T-cell (primary cell): Measurements from ENCODE around the gene PRR5L. TPM values are rescaled to one million over a fixed set of nuclear protein-coding genes. Genes with fewer than 3 reads are reported as not detected.

Source experiments
- ATAC-seq, 4 experiments: fragments of 200-7000 bp in 3 of 4; fragments of 150-1000 bp in 1 of 4; cut with Tn5 transposase; replicated peaks in 1 of 4; 1 replicate in 3 of 4; 2 replicates in 1 of 4; pipeline ENCODE4 v1.10.0; 2021; ENCODE audit warnings: moderate library complexity in 3 of 4, mild to moderate bottlenecking in 2 of 4, moderate number of reproducible peaks in 1 of 4
- CTCF ChIA-PET, 2 donors: fragments of 300-600 bp; sonication (Branson Sonifier 250); formaldehyde crosslinking; loops; one replicate each; lab custom pipeline; 2022; ENCODE audit warnings: antibody characterized with exemption in 2 of 2; lab: Charles Lee
- POLR2A ChIA-PET, 2 donors: fragments of 300-600 bp; sonication (Branson Sonifier 250); formaldehyde crosslinking; loops; one replicate each; lab custom pipeline; 2022; ENCODE audit warnings: antibody characterized with exemption in 2 of 2; lab: Charles Lee
- DNase-seq, 35 experiments: peaks; one replicate each; pipeline versions ENCODE4 v3.0.0 to v3.0.0-alpha.2; 2013 to 2023
- H3K27ac ChIP-seq: one replicate; pipeline ENCODE4 v1.5.1; 2013; ENCODE audit warnings: low read length
- H3K27me3 ChIP-seq, 2 experiments: replicated peaks in 1 of 2; 1 replicate in 1 of 2; 2 replicates in 1 of 2; pipeline versions ENCODE4 v1.6.1 to v1.7.0; 2013; ENCODE audit warnings: low read length in 1 of 2, mixed read lengths in 1 of 2; ENCODE audit not compliant: control insufficient read depth in 2 of 2, insufficient read depth in 2 of 2; ENCODE audit errors: extremely low read depth in 1 of 2
- H3K36me3 ChIP-seq, 2 donors: 1 replicate in 1 of 2; 2 replicates in 1 of 2; pipeline versions ENCODE4 v1.6.1 to v1.7.0; 2013; ENCODE audit warnings: low read length in 1 of 2; ENCODE audit not compliant: control insufficient read depth in 2 of 2, insufficient read depth in 1 of 2; ENCODE audit errors: extremely low read depth in 1 of 2
- H3K4me1 ChIP-seq, 2 experiments: 1 replicate in 1 of 2; 2 replicates in 1 of 2; pipeline versions ENCODE4 v1.6.1 to v1.7.0; 2013; ENCODE audit warnings: low read length in 2 of 2, mixed read lengths in 1 of 2; ENCODE audit not compliant: insufficient read depth in 2 of 2, control insufficient read depth in 1 of 2; ENCODE audit errors: extremely low read depth in 1 of 2
- H3K4me3 ChIP-seq, 2 donors: 1 replicate in 1 of 2; 2 replicates in 1 of 2; pipeline versions ENCODE4 v1.5.1 to v1.7.0; 2013; ENCODE audit warnings: mild to moderate bottlenecking in 2 of 2, low read length in 1 of 2, moderate library complexity in 1 of 2; ENCODE audit not compliant: control insufficient read depth in 1 of 2; ENCODE audit errors: extremely low read depth in 1 of 2
- H3K9me3 ChIP-seq: 2 replicates; pipeline ENCODE4 v1.7.0; 2013
- H3K27ac Mint-ChIP-seq, 2 donors: one replicate each; pipeline ENCODE4 v1.8.0; 2020 to 2021; ENCODE audit warnings: mild to moderate bottlenecking in 2 of 2, mixed read lengths in 2 of 2
- H3K27me3 Mint-ChIP-seq, 2 donors: one replicate each; pipeline ENCODE4 v1.8.0; 2021 to 2022; ENCODE audit warnings: mixed read lengths in 2 of 2
- H3K36me3 Mint-ChIP-seq: one replicate; pipeline ENCODE4 v1.8.0; 2021; ENCODE audit warnings: mixed read lengths
- H3K4me1 Mint-ChIP-seq, 3 donors: one replicate each; pipeline ENCODE4 v1.8.0; 2020 to 2022; ENCODE audit warnings: mixed read lengths in 3 of 3, mild to moderate bottlenecking in 1 of 3
- H3K4me3 Mint-ChIP-seq, 3 donors: one replicate each; pipeline ENCODE4 v1.8.0; 2020 to 2022; ENCODE audit warnings: mild to moderate bottlenecking in 3 of 3, mixed read lengths in 3 of 3, moderate library complexity in 3 of 3
- H3K9me3 Mint-ChIP-seq, 3 donors: one replicate each; pipeline ENCODE4 v1.8.0; 2020 to 2022; ENCODE audit warnings: mixed read lengths in 3 of 3
- WGBS: methylation state at CpG from one replicate; pipeline ENCODE4 v1.1.5; 2013; ENCODE audit warnings: missing lambda C conversion rate; ENCODE audit not compliant: insufficient coverage; 5-methylcytosine and 5-hydroxymethylcytosine counted together
- total RNA-seq, 35 experiments: library from RNA in 6 of 35; stranded (reverse) in 6 of 35; fragments of 120-200 nt in 1 of 35; gene quantifications; one replicate each; pipeline versions ENCODE4 v1.2.1 to v1.2.4 and lab custom pipeline; 2013 to 2026

The PRR5L gene
- total RNA-seq, 5 donors from 2014 or later (not counting 1 experiment from before 2014, with no cell fraction given), result 22.3 to 64.0 (median 31.3) TPM

GRCh38 chr11:36400766-36401455 is 104.8 kb downstream of the PRR5L start:
- Mint-ChIP-seq H3K9me3 (no peaks in the 10 kb centered on the region), H3K4me1 (peaks cover 13 to 37% (median 15%) of the 10 kb centered on the region in 3 donors), H3K27me3 (no peaks in the 10 kb centered on the region), H3K4me3 (peak overlapping the region in 2 of 3 donors; percentile 13 to 48), H3K27ac (peak overlapping the region; percentile 55 to 71), H3K36me3 (peaks cover 22% of the 10 kb centered on the region)
- Histone ChIP-seq H3K27ac (peak overlapping the region; percentile 17), H3K27me3 (peaks cover 0 to 5% of the 10 kb centered on the region in 2 experiments), H3K4me3 (no peak overlapping the region), H3K36me3 (peaks cover 0 to 71% of the 10 kb centered on the region in 2 donors), H3K9me3 (no peaks in the 10 kb centered on the region), H3K4me1 (peaks cover 0 to 40% of the 10 kb centered on the region in 2 experiments)
- ChIA-PET POLR2A (interaction anchor here in 1 of 2 donors (0.6 kb wide), 1 partner anchor 55 kb away, joined by 3 read pairs; no protein-coding TSS in a partner anchor), CTCF (no interaction called here)
- DNase-seq (no peak), ATAC-seq (peak in 2 of 4 experiments; percentile 34 to 56)
- 51% methylated on average over 16 of the region's 21 CpGs for whole genome bisulfite sequencing

DNA sequence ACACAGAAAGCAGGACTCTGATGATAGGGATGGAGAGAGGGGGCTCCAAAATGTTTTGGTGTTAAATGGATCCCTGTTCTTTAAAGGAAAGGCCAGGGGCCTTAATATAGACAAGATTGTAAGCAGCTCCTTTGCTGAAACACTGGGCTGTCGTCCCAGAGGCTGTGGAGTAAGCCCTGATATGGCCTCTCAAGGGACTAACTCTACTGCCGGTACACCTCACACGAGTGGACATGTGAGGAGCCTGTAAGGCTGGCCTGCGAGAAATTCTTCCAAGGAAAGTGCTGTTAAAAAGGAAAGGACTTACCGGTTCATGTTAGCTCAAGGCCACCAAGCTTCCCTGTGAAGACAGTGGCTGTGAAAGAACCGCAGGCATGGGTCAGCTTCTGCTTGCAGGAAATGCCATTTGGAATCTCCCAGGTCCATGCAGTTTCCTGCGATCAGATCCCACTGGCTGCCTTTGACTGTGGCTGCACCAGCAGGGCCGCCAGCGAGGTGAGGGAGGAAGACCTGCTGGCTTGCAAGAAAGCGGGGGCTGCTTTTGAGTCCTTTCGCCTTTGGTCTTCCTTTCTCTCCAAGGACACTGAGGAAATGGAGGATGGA is 106.6 kb downstream of the PRR5L start:
- Mint-ChIP-seq H3K27me3 (no peaks in the 10 kb centered on the region), H3K4me1 (peaks cover 13 to 53% (median 18%) of the 10 kb centered on the region in 3 donors), H3K9me3 (no peaks in the 10 kb centered on the region), H3K4me3 (no peak overlapping the region), H3K36me3 (peaks cover 22% of the 10 kb centered on the region), H3K27ac (peak overlapping the region; percentile 22 to 49)
- WGBS, result 93% methylated on average over 7 of the region's 11 CpGs
- peaks cover 0 to 64% of the 10 kb centered on the region in 2 donors for H3K36me3 ChIP-seq
- ATAC-seq (no peak), DNase-seq (no peak)
- H3K27ac ChIP-seq, result no peak overlapping the region
- POLR2A ChIA-PET, result no interaction called here
- H3K27me3 ChIP-seq, result peaks cover 0 to 4% of the 10 kb centered on the region in 2 experiments
- peaks cover 0 to 38% of the 10 kb centered on the region in 2 experiments for H3K4me1 ChIP-seq
- H3K9me3 ChIP-seq, result no peaks in the 10 kb centered on the region
- CTCF ChIA-PET, result no interaction called here
- H3K4me3 ChIP-seq, result no peak overlapping the region

- Histone ChIP-seq H3K27me3 (peaks cover 0 to 4% of the 10 kb centered on the region in 2 experiments), H3K36me3 (peaks cover 0 to 54% of the 10 kb centered on the region in 2 donors), H3K4me1 (peaks cover 1 to 39% of the 10 kb centered on the region in 2 experiments), H3K4me3 (no peak overlapping the region), H3K27ac (no peak overlapping the region), H3K9me3 (no peaks in the 10 kb centered on the region)
- ATAC-seq (no peak), DNase-seq (no peak)
- no peak overlapping the region for H3K4me3 Mint-ChIP-seq
- no peaks in the 10 kb centered on the region for H3K27me3 Mint-ChIP-seq
- ChIA-PET POLR2A (no interaction called here), CTCF (no interaction called here)
- peaks cover 16 to 62% (median 26%) of the 10 kb centered on the region in 3 donors for H3K4me1 Mint-ChIP-seq
- no CpG with 5 or more reads among the region's 1 CpG for WGBS
- H3K9me3 Mint-ChIP-seq, result no peaks in the 10 kb centered on the region
- peaks cover 22% of the 10 kb centered on the region for H3K36me3 Mint-ChIP-seq
- peak overlapping the region in 1 of 2 donors; percentile 24 for H3K27ac Mint-ChIP-seq
Measured at GRCh38 chr11:36403661-36404060, 107.6 kb downstream of the PRR5L start.

GRCh38 chr11:36404831-36405230 is 108.7 kb downstream of the PRR5L start:
- CTCF ChIA-PET, result interaction anchor here in 1 of 2 donors (1.0 kb wide), 1 partner anchor 88 kb away, joined by 8 read pairs; no protein-coding TSS in a partner anchor
- peaks cover 20% of the 10 kb centered on the region for H3K36me3 Mint-ChIP-seq
- Histone ChIP-seq H3K4me3 (no peak overlapping the region), H3K9me3 (no peaks in the 10 kb centered on the region), H3K27ac (no peak overlapping the region), H3K4me1 (peaks cover 9 to 42% of the 10 kb centered on the region in 2 experiments), H3K27me3 (peaks cover 0 to 4% of the 10 kb centered on the region in 2 experiments), H3K36me3 (peaks cover 0 to 48% of the 10 kb centered on the region in 2 donors)
- no CpG with 5 or more reads among the region's 3 CpGs for WGBS
- POLR2A ChIA-PET, result no interaction called here
- no peaks in the 10 kb centered on the region for H3K27me3 Mint-ChIP-seq
- no peak overlapping the region for H3K27ac Mint-ChIP-seq
- no peaks in the 10 kb centered on the region for H3K9me3 Mint-ChIP-seq
- DNase-seq, result no peak
- peaks cover 27 to 65% (median 37%) of the 10 kb centered on the region in 3 donors for H3K4me1 Mint-ChIP-seq
- H3K4me3 Mint-ChIP-seq, result no peak overlapping the region
- ATAC-seq, result no peak

GRCh38 chr11:36405585-36406367 is 109.7 kb downstream of the PRR5L start:
- ChIA-PET POLR2A (no interaction called here), CTCF (interaction anchor here in 1 of 2 donors (1.2 kb wide), 1 partner anchor 30 kb away, joined by 5 read pairs; no protein-coding TSS in a partner anchor)
- no peak overlapping the region for H3K4me3 ChIP-seq
- no peaks in the 10 kb centered on the region for H3K9me3 ChIP-seq
- peaks cover 13 to 42% of the 10 kb centered on the region in 2 experiments for H3K4me1 ChIP-seq
- H3K27me3 ChIP-seq, result peaks cover 0 to 4% of the 10 kb centered on the region in 2 experiments
- DNase-seq (no peak), ATAC-seq (no peak)
- Mint-ChIP-seq H3K36me3 (peaks cover 12% of the 10 kb centered on the region), H3K27me3 (no peaks in the 10 kb centered on the region), H3K4me3 (no peak overlapping the region), H3K27ac (peak overlapping the region; percentile 6 to 30), H3K9me3 (no peaks in the 10 kb centered on the region), H3K4me1 (peaks cover 29 to 65% (median 39%) of the 10 kb centered on the region in 3 donors)
- no peak overlapping the region for H3K27ac ChIP-seq
- no CpG with 5 or more reads among the region's 5 CpGs for WGBS
- peaks cover 0 to 42% of the 10 kb centered on the region in 2 donors for H3K36me3 ChIP-seq

DNA sequence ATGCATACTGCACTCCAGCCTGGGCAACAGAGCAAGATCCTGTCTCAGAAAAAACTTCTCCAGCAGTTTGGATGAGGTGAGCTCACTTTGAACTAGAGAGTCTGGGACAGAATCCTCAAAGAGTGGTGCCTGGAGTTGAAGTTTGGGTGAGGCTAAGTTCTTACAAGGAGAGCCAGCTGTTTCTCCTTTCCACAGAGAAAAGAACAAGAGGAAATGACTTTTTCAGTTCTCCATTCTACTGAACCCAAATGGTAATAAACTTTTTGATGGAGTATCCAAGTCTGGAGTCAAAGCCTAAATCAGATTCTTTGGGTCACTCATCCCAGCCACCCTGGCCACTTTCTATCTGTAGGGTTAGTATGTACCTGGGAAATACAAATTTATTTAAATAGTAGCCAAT is 111.3 kb downstream of the PRR5L start:
- Histone ChIP-seq H3K4me3 (no peak overlapping the region), H3K36me3 (peaks cover 0 to 28% of the 10 kb centered on the region in 2 donors), H3K4me1 (peaks cover 18 to 49% of the 10 kb centered on the region in 2 experiments), H3K27me3 (no peaks in the 10 kb centered on the region), H3K27ac (peak overlapping the region; percentile 5), H3K9me3 (no peaks in the 10 kb centered on the region)
- peaks cover 37 to 68% (median 48%) of the 10 kb centered on the region in 3 donors for H3K4me1 Mint-ChIP-seq
- no peak for DNase-seq
- POLR2A ChIA-PET, result no interaction called here
- no peaks in the 10 kb centered on the region for H3K9me3 Mint-ChIP-seq
- CTCF ChIA-PET, result interaction anchor here in 1 of 2 donors (1.4 kb wide), 1 partner anchor 13 kb away, joined by 3 read pairs; no protein-coding TSS in a partner anchor
- H3K36me3 Mint-ChIP-seq, result peaks cover 7% of the 10 kb centered on the region
- no peak for ATAC-seq
- no peaks in the 10 kb centered on the region for H3K27me3 Mint-ChIP-seq
- peak overlapping the region; percentile 61 to 92 for H3K27ac Mint-ChIP-seq
- peak overlapping the region in 1 of 3 donors; percentile 20 for H3K4me3 Mint-ChIP-seq
